ENCODE measurements around the gene SASH3. TPM values are rescaled to one million over a fixed set of nuclear protein-coding genes. Genes with fewer than 3 reads are reported as not detected.

SASH3 gene
- total RNA-seq, 1 experiment from 2014 or later = not detected

DNA sequence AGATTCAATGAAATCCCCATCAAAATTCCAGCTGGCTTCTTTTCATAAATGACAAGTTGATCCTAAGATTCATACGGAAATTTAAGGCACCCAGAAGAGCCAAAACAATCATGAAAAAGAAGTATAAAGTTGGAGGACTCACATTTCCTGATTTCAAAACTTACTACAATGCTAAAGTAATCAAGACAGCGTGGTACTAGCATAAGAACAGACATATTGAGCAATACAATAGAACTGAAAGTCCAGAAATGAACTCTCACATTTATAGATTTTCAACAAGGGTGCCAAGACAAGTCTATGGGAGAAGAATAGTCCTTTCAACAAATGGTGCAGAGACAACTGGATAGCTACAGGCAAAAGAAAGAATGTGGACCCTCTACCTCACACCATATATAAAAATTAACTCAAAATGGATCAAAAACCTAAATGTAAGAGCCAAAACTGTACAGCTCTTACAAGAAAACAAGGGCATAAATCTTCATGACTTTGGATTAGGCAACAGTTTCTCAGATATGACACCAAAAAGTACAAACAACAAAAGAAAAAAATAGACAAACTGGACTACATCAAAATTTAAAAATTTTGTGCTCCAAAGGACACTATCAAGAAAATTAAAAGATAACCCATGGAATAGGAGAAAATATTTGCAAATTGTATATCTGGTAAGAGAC is 28.5 kb downstream of the SASH3 start:
- peaks cover 14% of the 10 kb centered on the region for H3K4me1 ChIP-seq (ENCODE audit: insufficient read depth, low read length, poor library complexity, severe bottlenecking)
- TF ChIP-seq EZH2 (IDR thresholded peaks at IDR 0.05; ENCODE audit: borderline replicate concordance, low read depth, low read length, poor library complexity, severe bottlenecking) = no peak
- TF ChIP-seq, protein P1, sequence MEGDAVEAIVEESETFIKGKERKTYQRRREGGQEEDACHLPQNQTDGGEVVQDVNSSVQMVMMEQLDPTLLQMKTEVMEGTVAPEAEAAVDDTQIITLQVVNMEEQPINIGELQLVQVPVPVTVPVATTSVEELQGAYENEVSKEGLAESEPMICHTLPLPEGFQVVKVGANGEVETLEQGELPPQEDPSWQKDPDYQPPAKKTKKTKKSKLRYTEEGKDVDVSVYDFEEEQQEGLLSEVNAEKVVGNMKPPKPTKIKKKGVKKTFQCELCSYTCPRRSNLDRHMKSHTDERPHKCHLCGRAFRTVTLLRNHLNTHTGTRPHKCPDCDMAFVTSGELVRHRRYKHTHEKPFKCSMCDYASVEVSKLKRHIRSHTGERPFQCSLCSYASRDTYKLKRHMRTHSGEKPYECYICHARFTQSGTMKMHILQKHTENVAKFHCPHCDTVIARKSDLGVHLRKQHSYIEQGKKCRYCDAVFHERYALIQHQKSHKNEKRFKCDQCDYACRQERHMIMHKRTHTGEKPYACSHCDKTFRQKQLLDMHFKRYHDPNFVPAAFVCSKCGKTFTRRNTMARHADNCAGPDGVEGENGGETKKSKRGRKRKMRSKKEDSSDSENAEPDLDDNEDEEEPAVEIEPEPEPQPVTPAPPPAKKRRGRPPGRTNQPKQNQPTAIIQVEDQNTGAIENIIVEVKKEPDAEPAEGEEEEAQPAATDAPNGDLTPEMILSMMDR (conservative IDR thresholded peaks at IDR 0.05; ENCODE audit: low read depth, low read length) = no peak
- CTCF ChIA-PET = interaction anchor here (0.5 kb wide), 1 partner anchor 98 kb away, joined by 3 read pairs; the partner anchor contains the start of gene UTP14A
- no peaks in the 10 kb centered on the region for H3K36me3 ChIP-seq (ENCODE audit: insufficient read depth, low read length, poor library complexity, severe bottlenecking)
- intact Hi-C loops (cut with micrococcal nuclease; ENCODE audit: unreplicated experiment) = no loop called here
- no peaks in the 10 kb centered on the region for H3K27me3 ChIP-seq (replicated peaks; ENCODE audit: insufficient read depth, low read depth, low read length, poor library complexity)
- no peak overlapping the region for H3K4me3 ChIP-seq (ENCODE audit: low read depth, low read length, poor library complexity, severe bottlenecking)
- POLR2A ChIA-PET (ENCODE audit: low non-redundant PET) = no interaction called here
- no peaks in the 10 kb centered on the region for H3K9me3 ChIP-seq (ENCODE audit: low read depth, low read length, poor library complexity, severe bottlenecking)
- no TSS peak for BruUV-seq (replicated peaks)
- H3K27ac ChIP-seq (ENCODE audit: low read depth, low read length, poor library complexity, severe bottlenecking) = no peak overlapping the region
- no peak for DNase-seq (ENCODE audit: low spot score)

DNA sequence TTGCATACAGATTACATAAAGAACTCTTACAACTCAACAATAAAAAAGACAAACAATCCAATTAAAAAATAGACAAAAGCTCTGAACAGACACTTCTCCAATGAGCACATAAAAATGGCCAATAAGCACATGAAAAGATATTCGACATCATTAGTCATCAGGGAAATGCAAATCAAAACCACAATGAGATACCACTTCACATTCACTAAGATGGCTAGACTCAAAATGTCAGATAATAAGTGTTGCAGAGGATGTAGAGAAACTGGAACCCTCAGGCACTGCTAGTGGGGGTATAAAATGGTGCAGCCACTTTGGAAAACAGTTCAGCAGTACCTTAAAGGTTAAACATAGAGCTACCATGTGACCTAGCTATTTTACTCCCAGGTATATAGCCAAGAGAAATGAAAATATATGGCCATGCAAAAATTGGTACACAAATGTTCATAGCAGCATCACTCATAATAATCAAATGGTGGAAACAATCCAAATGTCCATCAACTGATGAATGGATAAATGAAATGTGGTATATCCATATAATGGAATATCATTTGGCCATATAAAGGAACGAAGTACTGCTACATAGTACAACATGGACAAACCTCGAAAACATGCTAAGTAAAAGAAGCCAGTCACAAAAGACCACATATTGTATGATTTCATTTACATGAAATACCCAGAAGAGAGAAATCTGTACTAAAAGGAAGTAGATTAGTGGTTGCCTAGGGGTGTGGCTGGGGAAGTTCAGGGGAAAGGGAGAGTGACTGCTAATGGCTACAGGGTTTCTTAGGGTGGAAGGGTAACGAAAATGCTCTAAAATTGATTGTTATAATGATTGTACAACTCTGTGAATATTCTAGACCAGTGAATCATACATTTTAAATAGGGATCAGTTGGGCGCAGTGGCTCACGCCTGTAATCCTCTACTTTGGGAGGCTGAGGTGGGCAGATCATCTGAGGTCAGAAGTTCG is 29.4 kb downstream of the SASH3 start:
- no peak for DNase-seq (ENCODE audit: low spot score)
- no peak for TF ChIP-seq EZH2 (IDR thresholded peaks at IDR 0.05; ENCODE audit: borderline replicate concordance, low read depth, low read length, poor library complexity, severe bottlenecking)
- TF ChIP-seq, protein P1 (conservative IDR thresholded peaks at IDR 0.05; ENCODE audit: low read depth, low read length) = no peak
- Histone ChIP-seq H3K27ac (ENCODE audit: low read depth, low read length, poor library complexity, severe bottlenecking) (no peak overlapping the region), H3K4me3 (ENCODE audit: low read depth, low read length, poor library complexity, severe bottlenecking) (no peak overlapping the region), H3K27me3 (replicated peaks; ENCODE audit: insufficient read depth, low read depth, low read length, poor library complexity) (no peaks in the 10 kb centered on the region), H3K9me3 (ENCODE audit: low read depth, low read length, poor library complexity, severe bottlenecking) (no peaks in the 10 kb centered on the region), H3K4me1 (ENCODE audit: insufficient read depth, low read length, poor library complexity, severe bottlenecking) (peaks cover 6% of the 10 kb centered on the region), H3K36me3 (ENCODE audit: insufficient read depth, low read length, poor library complexity, severe bottlenecking) (no peaks in the 10 kb centered on the region)
- intact Hi-C loops (cut with micrococcal nuclease; ENCODE audit: unreplicated experiment) = no loop called here
- CTCF ChIA-PET = interaction anchor here (0.5 kb wide), 1 partner anchor 97 kb away, joined by 3 read pairs; the partner anchor contains the start of gene UTP14A
- POLR2A ChIA-PET (ENCODE audit: low non-redundant PET) = no interaction called here
- BruUV-seq (replicated peaks) = no TSS peak

- ChIA-PET POLR2A (ENCODE audit: low non-redundant PET) (no interaction called here), CTCF (no interaction called here)
- intact Hi-C loops (cut with micrococcal nuclease; ENCODE audit: unreplicated experiment) = no loop called here
- H3K36me3 ChIP-seq (ENCODE audit: insufficient read depth, low read length, poor library complexity, severe bottlenecking) = no peaks in the 10 kb centered on the region
- no peaks in the 10 kb centered on the region for H3K27me3 ChIP-seq (replicated peaks; ENCODE audit: insufficient read depth, low read depth, low read length, poor library complexity)
- H3K9me3 ChIP-seq (ENCODE audit: low read depth, low read length, poor library complexity, severe bottlenecking) = no peaks in the 10 kb centered on the region
- H3K4me1 ChIP-seq (ENCODE audit: insufficient read depth, low read length, poor library complexity, severe bottlenecking) = no peaks in the 10 kb centered on the region
- TF ChIP-seq, protein P1 (conservative IDR thresholded peaks at IDR 0.05; ENCODE audit: low read depth, low read length) = no peak
- no peak for TF ChIP-seq EZH2 (IDR thresholded peaks at IDR 0.05; ENCODE audit: borderline replicate concordance, low read depth, low read length, poor library complexity, severe bottlenecking)
- no TSS peak for BruUV-seq (replicated peaks)
- no peak overlapping the region for H3K4me3 ChIP-seq (ENCODE audit: low read depth, low read length, poor library complexity, severe bottlenecking)
- H3K27ac ChIP-seq (ENCODE audit: low read depth, low read length, poor library complexity, severe bottlenecking) = no peak overlapping the region
- DNase-seq (ENCODE audit: low spot score) = no peak
These were observed 34.1 kb downstream of the SASH3 start for GRCh38 chrX:129813662-129814368.
